Measurements from ENCODE around the gene GCNA.

DNA sequence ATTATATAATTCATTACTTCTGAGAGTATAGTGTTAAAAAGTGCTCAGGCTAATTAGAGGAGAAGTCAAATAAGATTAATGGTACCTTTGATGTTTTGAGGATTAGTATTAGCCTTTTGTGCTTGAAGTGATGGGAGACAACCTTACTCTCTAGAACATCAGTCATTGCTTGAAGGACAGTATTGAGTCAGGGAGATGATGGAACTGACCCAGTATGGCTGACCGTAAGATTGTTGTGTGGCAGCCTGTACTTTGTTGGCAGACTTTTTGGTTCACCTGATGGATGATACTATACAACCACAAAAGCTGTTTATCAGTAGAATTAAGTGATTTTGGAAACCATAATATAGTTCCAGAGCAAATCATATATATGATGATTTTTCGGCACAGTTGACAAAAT lies 35.4 kb upstream of the GCNA start:
- TF ChIP-seq, protein P1, sequence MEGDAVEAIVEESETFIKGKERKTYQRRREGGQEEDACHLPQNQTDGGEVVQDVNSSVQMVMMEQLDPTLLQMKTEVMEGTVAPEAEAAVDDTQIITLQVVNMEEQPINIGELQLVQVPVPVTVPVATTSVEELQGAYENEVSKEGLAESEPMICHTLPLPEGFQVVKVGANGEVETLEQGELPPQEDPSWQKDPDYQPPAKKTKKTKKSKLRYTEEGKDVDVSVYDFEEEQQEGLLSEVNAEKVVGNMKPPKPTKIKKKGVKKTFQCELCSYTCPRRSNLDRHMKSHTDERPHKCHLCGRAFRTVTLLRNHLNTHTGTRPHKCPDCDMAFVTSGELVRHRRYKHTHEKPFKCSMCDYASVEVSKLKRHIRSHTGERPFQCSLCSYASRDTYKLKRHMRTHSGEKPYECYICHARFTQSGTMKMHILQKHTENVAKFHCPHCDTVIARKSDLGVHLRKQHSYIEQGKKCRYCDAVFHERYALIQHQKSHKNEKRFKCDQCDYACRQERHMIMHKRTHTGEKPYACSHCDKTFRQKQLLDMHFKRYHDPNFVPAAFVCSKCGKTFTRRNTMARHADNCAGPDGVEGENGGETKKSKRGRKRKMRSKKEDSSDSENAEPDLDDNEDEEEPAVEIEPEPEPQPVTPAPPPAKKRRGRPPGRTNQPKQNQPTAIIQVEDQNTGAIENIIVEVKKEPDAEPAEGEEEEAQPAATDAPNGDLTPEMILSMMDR (conservative IDR thresholded peaks at IDR 0.05; ENCODE audit: low read depth in 2 of 2): no peak
- TF ChIP-seq CREB1 (CRISPR knock-in tag; IDR thresholded peaks at IDR 0.05; ENCODE audit: low read depth): no peak
- TF ChIP-seq, protein P2, sequence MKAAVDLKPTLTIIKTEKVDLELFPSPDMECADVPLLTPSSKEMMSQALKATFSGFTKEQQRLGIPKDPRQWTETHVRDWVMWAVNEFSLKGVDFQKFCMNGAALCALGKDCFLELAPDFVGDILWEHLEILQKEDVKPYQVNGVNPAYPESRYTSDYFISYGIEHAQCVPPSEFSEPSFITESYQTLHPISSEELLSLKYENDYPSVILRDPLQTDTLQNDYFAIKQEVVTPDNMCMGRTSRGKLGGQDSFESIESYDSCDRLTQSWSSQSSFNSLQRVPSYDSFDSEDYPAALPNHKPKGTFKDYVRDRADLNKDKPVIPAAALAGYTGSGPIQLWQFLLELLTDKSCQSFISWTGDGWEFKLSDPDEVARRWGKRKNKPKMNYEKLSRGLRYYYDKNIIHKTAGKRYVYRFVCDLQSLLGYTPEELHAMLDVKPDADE (IDR thresholded peaks at IDR 0.05): no peak
- TF ChIP-seq JUNB (IDR thresholded peaks at IDR 0.05; ENCODE audit: unreplicated experiment): no peak
- no peak for TF ChIP-seq POLR2AphosphoS5 (IDR thresholded peaks at IDR 0.05; ENCODE audit: low read depth)

Data from GM23338 (cell line).